Measurements from ENCODE around the gene RPSA.
A peak's percentile ranks its signal among the peaks of the same experiment; 100 is the strongest.

RPSA gene

GRCh38 chr3:39398700-39399099, 7.8 kb upstream of the RPSA start:
- Histone ChIP-seq H3K4me3 (ENCODE audit: low read length) (no peak overlapping the region), H3K36me3 (ENCODE audit: insufficient read depth, low read length) (peaks cover 29% of the 10 kb centered on the region), H3K4me2 (ENCODE audit: low read length) (no peak overlapping the region), H3K9me3 (replicated peaks; ENCODE audit: low read length) (no peaks in the 10 kb centered on the region), H3K4me1 (ENCODE audit: control insufficient read depth, insufficient read depth, low read length) (no peaks in the 10 kb centered on the region), H3K9ac (ENCODE audit: low read depth, low read length) (no peak overlapping the region), H3K27me3 (ENCODE audit: control insufficient read depth, insufficient read depth, low read length) (no peaks in the 10 kb centered on the region)

DNA sequence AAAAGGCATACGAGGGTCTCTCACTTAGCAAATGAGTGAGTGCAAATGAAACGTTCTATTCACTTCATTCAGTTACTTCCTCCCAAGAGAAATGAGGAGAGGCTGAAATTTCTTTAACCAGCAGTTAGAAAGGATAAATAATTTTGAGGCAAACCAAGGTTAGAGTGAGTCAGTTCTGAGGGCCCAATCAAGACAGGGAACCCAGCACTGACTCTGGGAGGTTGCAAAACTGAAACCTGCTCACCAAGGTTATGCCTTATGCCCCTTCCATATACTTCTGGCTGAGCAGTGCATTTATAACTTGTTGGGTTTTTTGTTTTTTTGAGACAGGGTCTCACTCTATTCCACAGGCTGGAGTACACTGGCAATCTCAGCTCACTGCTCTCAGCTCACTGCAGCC, 4.5 kb upstream of the RPSA start:
- Histone ChIP-seq H3K4me3 (ENCODE audit: low read length) (no peak overlapping the region), H3K4me2 (ENCODE audit: low read length) (no peak overlapping the region), H3K27me3 (ENCODE audit: control insufficient read depth, insufficient read depth, low read length) (no peaks in the 10 kb centered on the region), H3K9ac (ENCODE audit: low read depth, low read length) (no peak overlapping the region), H3K4me1 (ENCODE audit: control insufficient read depth, insufficient read depth, low read length) (no peaks in the 10 kb centered on the region), H3K36me3 (ENCODE audit: insufficient read depth, low read length) (peaks cover 8% of the 10 kb centered on the region), H3K9me3 (replicated peaks; ENCODE audit: low read length) (no peaks in the 10 kb centered on the region)

DNA sequence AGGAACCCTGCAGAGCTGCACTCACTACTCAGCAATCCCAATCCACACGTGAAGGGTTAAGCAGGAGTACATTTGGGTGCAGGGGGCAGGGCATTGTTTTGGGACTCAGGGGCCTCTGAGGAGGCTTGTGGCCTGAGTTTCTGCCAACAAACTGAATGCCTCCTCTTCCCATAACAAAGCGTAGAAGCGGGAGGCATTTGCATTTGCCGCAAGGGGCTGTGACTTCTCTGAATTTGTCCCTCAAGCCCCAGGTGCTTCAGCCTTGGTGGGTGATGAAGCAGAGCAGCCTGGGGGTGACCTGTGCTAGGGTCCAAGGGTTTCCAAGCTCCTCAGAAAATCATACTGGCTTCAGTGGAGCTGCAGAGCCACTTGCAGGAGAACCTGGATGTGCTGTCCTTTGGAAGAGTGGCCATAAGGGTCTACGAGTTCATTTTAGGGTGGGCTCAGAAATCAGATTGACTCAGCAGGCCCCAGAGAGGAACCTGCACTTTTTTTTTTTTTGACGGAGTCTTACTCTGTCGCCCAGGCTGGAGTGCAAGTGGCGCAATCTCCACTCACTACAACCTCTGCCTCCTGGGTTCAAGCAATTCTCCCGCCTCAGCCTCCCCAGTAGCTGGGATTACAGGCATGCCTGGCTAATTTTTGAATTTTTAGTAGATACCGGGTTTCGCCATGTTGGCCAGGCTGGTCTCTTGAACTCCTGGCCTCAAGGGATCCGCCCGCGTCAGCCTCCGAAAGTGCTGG, 1.4 kb upstream of the RPSA start:
- Histone ChIP-seq H3K27me3 (ENCODE audit: control insufficient read depth, insufficient read depth, low read length) (no peaks in the 10 kb centered on the region), H3K4me1 (ENCODE audit: control insufficient read depth, insufficient read depth, low read length) (peaks cover 10% of the 10 kb centered on the region), H3K9ac (ENCODE audit: low read depth, low read length) (no peak overlapping the region), H3K9me3 (replicated peaks; ENCODE audit: low read length) (no peaks in the 10 kb centered on the region), H3K36me3 (ENCODE audit: insufficient read depth, low read length) (peaks cover 34% of the 10 kb centered on the region), H3K4me3 (ENCODE audit: low read length) (no peak overlapping the region), H3K4me2 (ENCODE audit: low read length) (no peak overlapping the region)

DNA sequence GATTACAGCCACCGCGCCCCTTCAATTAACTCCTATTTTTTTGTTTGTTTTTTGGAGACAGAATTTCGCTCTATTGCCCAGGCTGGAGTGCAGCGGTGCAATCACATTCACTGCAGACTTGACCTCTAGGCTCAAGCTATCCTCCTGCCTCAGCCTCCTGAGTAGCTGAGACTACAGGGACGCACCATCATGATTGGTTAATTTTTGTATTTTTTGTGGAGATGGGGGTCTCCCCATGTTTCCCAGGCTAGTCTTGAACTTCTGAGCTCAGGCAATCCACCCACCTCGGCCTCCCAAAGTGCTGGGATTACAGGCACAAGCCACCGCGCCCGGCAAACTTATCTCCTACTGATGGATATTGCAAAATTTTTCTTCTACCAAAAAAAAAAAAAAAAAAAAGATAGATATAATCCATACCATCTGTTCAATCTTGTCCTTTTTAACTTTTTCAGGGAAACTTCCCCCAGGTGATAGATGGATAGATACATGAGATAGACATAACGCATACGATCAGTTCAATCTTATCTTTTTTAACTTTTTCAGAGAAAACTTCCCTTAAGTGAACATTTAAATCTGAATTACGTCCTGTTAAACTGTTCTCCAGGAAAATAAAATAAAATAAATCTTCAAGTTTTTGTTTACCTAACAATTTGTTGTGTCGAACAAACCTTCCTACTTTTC, 693 bp upstream of the RPSA start:
- peak overlapping the region; percentile 86 for H3K4me3 ChIP-seq (ENCODE audit: low read length)
- H3K27me3 ChIP-seq (ENCODE audit: control insufficient read depth, insufficient read depth, low read length): no peaks in the 10 kb centered on the region
- H3K4me2 ChIP-seq (ENCODE audit: low read length): peak overlapping the region; percentile 94
- H3K4me1 ChIP-seq (ENCODE audit: control insufficient read depth, insufficient read depth, low read length): peaks cover 10% of the 10 kb centered on the region
- H3K36me3 ChIP-seq (ENCODE audit: insufficient read depth, low read length): peaks cover 39% of the 10 kb centered on the region
- H3K9ac ChIP-seq (ENCODE audit: low read depth, low read length): peak overlapping the region; percentile 92
- H3K9me3 ChIP-seq (replicated peaks; ENCODE audit: low read length): no peaks in the 10 kb centered on the region

DNA sequence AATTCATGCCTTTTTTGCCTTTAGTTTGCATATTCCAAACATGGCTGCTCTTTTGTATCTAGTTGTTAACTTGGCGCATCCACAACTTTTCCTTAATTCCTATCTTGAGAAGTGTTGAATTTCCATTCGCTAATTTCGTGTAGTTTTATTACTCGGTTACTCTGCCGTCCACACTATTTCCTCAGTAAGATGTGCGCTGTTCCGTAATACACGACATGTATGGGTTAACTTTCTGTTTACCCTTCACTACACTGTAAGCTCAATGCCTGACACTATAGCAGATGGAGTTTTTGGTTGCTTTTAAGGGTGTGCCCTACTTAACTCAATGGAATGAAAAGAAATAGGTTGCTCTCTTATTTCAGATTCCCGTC, 724 bp downstream of the RPSA start:
- Histone ChIP-seq H3K27me3 (ENCODE audit: control insufficient read depth, insufficient read depth, low read length) (no peaks in the 10 kb centered on the region), H3K9ac (ENCODE audit: low read depth, low read length) (peak overlapping the region; percentile 92), H3K36me3 (ENCODE audit: insufficient read depth, low read length) (peaks cover 51% of the 10 kb centered on the region), H3K4me2 (ENCODE audit: low read length) (peak overlapping the region; percentile 94), H3K4me3 (ENCODE audit: low read length) (peak overlapping the region; percentile 86), H3K4me1 (ENCODE audit: control insufficient read depth, insufficient read depth, low read length) (peaks cover 10% of the 10 kb centered on the region), H3K9me3 (replicated peaks; ENCODE audit: low read length) (no peaks in the 10 kb centered on the region)

DNA sequence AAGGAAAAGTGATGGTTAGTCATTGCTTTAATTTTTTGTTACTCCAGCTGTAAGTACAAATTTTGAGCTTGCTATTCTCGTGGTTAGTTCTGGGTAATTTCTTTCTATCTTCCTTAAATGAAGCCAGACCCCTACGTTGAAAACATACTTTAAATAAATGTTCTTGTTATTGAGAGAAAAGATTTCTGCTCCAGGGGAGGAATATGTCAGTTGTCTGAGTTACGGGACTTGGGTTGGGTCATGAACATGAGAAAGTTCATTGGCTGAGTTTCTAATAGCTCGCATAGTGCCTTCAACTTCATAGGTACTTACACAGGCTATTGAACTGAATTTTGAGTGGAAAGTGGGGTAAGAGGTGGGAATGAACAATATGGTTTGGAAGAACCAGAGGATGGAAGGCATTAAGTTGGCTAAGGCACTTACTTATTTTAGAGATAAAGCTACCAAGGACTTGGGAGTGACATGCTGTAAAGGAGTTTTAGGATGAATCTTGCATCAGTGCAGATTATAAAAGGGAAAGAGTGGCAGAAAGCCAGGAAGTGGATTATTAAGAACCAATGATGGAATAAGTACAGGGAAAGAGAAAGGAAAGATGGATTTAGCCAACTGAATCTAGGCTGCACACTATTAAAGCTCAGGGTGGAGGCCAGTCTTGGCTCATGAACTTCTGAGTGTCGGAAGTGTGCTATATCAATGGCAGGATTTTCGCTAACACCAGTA, 1.4 kb downstream of the RPSA start:
- Histone ChIP-seq H3K27me3 (ENCODE audit: control insufficient read depth, insufficient read depth, low read length) (no peaks in the 10 kb centered on the region), H3K9ac (ENCODE audit: low read depth, low read length) (peak overlapping the region; percentile 92), H3K4me3 (ENCODE audit: low read length) (peak overlapping the region; percentile 86), H3K4me1 (ENCODE audit: control insufficient read depth, insufficient read depth, low read length) (peaks cover 10% of the 10 kb centered on the region), H3K4me2 (ENCODE audit: low read length) (peak overlapping the region; percentile 94), H3K9me3 (replicated peaks; ENCODE audit: low read length) (no peaks in the 10 kb centered on the region), H3K36me3 (ENCODE audit: insufficient read depth, low read length) (peaks cover 57% of the 10 kb centered on the region)

DNA sequence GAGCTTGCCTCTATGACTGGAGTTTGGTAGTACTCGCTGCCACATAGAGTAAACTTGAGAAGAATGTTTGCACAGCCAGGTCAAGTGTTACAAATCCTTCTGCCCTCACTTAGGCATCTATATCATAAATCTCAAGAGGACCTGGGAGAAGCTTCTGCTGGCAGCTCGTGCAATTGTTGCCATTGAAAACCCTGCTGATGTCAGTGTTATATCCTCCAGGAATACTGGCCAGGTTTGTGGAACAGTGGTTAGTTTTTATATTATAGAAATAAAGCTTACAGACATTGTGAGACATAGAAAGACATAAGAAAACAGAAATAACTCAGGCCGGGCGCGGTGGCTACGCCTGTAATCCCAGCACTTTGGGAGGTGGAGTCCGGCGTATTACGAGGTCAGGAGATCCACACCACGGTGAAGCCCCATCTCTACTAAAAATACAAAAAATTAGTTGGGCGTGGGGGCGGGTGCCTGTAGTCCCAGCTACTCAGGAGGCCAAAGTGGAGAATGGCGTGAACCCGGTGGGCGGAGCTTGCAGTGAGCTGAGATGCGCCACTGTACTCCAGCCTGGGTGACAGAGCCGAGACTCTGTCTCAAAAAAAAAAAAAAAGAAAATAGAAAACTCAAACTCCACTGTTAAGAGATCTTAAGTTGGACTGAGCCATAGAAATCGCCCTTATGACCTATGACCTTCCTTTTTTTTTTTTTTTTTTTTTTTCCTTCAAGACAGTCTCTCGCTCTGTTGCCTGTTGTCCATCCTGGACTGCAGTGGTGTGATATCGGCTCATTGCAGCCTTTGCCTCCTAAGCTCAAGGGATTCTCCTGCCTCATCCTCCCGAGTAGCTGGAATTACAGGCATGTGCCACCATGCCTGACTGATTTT, 2.2 kb downstream of the RPSA start:
- Histone ChIP-seq H3K9ac (ENCODE audit: low read depth, low read length) (peak overlapping the region; percentile 92), H3K36me3 (ENCODE audit: insufficient read depth, low read length) (peaks cover 65% of the 10 kb centered on the region), H3K27me3 (ENCODE audit: control insufficient read depth, insufficient read depth, low read length) (no peaks in the 10 kb centered on the region), H3K4me2 (ENCODE audit: low read length) (peak overlapping the region; percentile 94), H3K9me3 (replicated peaks; ENCODE audit: low read length) (no peaks in the 10 kb centered on the region), H3K4me1 (ENCODE audit: control insufficient read depth, insufficient read depth, low read length) (peaks cover 10% of the 10 kb centered on the region), H3K4me3 (ENCODE audit: low read length) (peak overlapping the region; percentile 86)

DNA sequence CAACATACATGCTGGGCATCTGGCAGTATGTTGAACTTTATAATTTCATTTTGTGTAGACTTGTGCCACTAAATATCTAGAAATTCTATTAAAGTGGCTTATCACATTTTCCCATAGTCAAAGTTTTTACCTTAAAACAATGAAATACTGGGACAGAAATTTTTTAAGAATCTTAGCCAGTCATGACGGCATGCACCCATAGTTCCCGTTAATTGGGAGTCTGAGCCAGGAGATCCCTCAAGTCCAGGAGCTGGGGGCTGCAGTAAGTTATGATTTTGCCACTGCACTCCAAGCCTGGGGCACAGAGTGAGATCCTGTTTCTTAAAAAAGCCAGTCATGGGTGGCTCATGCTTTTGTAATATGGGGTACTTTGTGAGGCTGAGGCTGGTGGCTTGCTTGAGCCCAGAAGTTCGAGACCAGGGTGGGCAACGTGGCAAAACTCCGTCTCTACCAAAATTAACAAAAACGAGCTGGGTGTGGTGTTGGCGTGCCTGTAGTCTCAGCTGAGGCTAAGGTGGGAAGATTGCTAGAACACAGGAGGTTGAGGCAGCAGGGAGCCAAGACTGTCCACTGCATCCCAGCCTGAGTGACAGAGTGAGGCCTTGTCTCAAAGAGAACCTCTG, 3.1 kb downstream of the RPSA start:
- Histone ChIP-seq H3K27me3 (ENCODE audit: control insufficient read depth, insufficient read depth, low read length) (no peaks in the 10 kb centered on the region), H3K4me3 (ENCODE audit: low read length) (no peak overlapping the region), H3K4me2 (ENCODE audit: low read length) (peak overlapping the region; percentile 40), H3K9me3 (replicated peaks; ENCODE audit: low read length) (no peaks in the 10 kb centered on the region), H3K36me3 (ENCODE audit: insufficient read depth, low read length) (peaks cover 74% of the 10 kb centered on the region), H3K4me1 (ENCODE audit: control insufficient read depth, insufficient read depth, low read length) (peaks cover 10% of the 10 kb centered on the region), H3K9ac (ENCODE audit: low read depth, low read length) (peak overlapping the region; percentile 46)

DNA sequence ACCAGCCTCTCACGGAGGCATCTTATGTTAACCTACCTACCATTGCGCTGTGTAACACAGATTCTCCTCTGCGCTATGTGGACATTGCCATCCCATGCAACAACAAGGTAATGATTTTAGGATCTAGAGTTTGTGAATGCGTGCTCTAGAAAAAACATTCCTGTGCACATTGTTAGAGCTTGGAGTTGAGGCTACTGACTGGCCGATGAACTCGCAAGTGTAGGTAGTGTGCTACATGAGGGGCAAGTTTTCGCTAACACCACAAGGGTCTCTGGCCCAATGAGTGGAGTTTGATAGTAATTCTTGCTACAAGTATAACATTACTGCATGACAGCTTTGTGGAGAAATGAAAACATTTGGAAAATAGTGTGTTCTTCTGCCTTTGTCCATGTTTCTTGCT, 4.4 kb downstream of the RPSA start:
- H3K4me2 ChIP-seq (ENCODE audit: low read length): no peak overlapping the region
- H3K4me3 ChIP-seq (ENCODE audit: low read length): no peak overlapping the region
- peaks cover 10% of the 10 kb centered on the region for H3K4me1 ChIP-seq (ENCODE audit: control insufficient read depth, insufficient read depth, low read length)
- H3K27me3 ChIP-seq (ENCODE audit: control insufficient read depth, insufficient read depth, low read length): no peaks in the 10 kb centered on the region
- peaks cover 78% of the 10 kb centered on the region for H3K36me3 ChIP-seq (ENCODE audit: insufficient read depth, low read length)
- H3K9ac ChIP-seq (ENCODE audit: low read depth, low read length): no peak overlapping the region
- no peaks in the 10 kb centered on the region for H3K9me3 ChIP-seq (replicated peaks; ENCODE audit: low read length)

- H3K27me3 ChIP-seq (ENCODE audit: control insufficient read depth, insufficient read depth, low read length): no peaks in the 10 kb centered on the region
- H3K9me3 ChIP-seq (replicated peaks; ENCODE audit: low read length): no peaks in the 10 kb centered on the region
- peaks cover 10% of the 10 kb centered on the region for H3K4me1 ChIP-seq (ENCODE audit: control insufficient read depth, insufficient read depth, low read length)
- H3K4me2 ChIP-seq (ENCODE audit: low read length): no peak overlapping the region
- peaks cover 71% of the 10 kb centered on the region for H3K36me3 ChIP-seq (ENCODE audit: insufficient read depth, low read length)
- no peak overlapping the region for H3K4me3 ChIP-seq (ENCODE audit: low read length)
- H3K9ac ChIP-seq (ENCODE audit: low read depth, low read length): no peak overlapping the region
These were observed 6.2 kb downstream of the RPSA start for GRCh38 chr3:39412668-39413260.

All from skeletal muscle satellite cell (primary cell).